ENCODE results near the gene ABCC11.

Gene ABCC11

DNA sequence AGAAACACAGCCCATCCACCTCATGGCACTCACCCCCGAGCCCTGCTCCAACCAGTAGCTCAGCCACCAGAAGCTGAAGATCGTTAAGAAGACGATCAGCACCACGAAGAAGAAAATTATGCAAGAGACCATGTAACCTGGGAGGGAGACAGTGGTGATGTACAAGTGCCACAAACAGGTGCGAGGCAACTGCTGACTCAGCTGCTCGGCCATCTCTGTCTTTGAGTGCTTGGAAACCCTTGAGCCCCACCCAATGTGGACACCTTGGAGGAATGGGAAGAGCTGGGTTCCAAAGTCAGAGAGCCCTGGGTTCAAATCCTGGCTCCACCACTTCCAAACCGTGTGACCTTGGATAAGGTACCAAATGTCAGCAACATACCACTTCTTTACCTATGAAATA is 53.5 kb downstream of the ABCC11 start:
- no peak for TF ChIP-seq SIN3A (IDR thresholded peaks at IDR 0.05; ENCODE audit: borderline replicate concordance, insufficient read depth, low read length)
- TF ChIP-seq TAF1 (IDR thresholded peaks at IDR 0.05; ENCODE audit: borderline replicate concordance, insufficient read depth, low read length): no peak
- no peak for TF ChIP-seq POLR2AphosphoS5 (IDR thresholded peaks at IDR 0.05; ENCODE audit: low read depth, low read length)

- TF ChIP-seq SIN3A (IDR thresholded peaks at IDR 0.05; ENCODE audit: borderline replicate concordance, insufficient read depth, low read length) (no peak), TAF1 (IDR thresholded peaks at IDR 0.05; ENCODE audit: borderline replicate concordance, insufficient read depth, low read length) (no peak), FOXP2 (optimal IDR thresholded peaks at IDR 0.05; ENCODE audit: borderline replicate concordance, extremely low read depth, extremely low read length, insufficient read depth) (no peak), POLR2AphosphoS5 (IDR thresholded peaks at IDR 0.05; ENCODE audit: low read depth, low read length) (no peak)
Measured at GRCh38 chr16:48188449-48189102, 58.8 kb downstream of the ABCC11 start.

- TF ChIP-seq REST (IDR thresholded peaks at IDR 0.05; ENCODE audit: insufficient read depth in 1 of 2, low read depth in 2 of 2, low read length in 2 of 2) (no peak), TAF1 (IDR thresholded peaks at IDR 0.05; ENCODE audit: borderline replicate concordance, insufficient read depth, low read length) (no peak), SIN3A (IDR thresholded peaks at IDR 0.05; ENCODE audit: borderline replicate concordance, insufficient read depth, low read length) (no peak), POLR2AphosphoS5 (IDR thresholded peaks at IDR 0.05; ENCODE audit: low read depth, low read length) (no peak), FOXP2 (optimal IDR thresholded peaks at IDR 0.05; ENCODE audit: borderline replicate concordance, extremely low read depth, extremely low read length, insufficient read depth) (no peak)
Measured at GRCh38 chr16:48187779-48188178, 59.6 kb downstream of the ABCC11 start.

DNA sequence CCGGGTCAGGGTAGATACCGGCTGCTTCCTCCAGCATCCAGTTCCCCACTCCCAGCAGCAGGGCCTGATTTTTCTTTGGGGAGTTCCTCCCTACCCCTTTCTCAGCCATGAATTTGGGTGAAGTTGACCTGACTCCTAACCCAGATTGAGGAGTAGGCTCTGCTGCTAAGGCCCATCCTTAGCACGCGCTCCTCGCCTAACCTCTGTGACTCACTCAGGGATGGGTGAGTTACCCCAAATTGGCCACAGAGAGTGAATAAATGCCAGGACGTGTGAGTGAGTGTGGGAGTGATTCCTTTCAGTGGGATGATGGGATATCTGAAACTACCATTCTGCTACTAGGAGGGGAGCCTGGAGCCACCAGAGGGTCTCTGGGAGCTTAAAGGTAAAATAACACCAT is 62.7 kb downstream of the ABCC11 start:
- TF ChIP-seq REST (IDR thresholded peaks at IDR 0.05; ENCODE audit: insufficient read depth in 1 of 2, low read depth in 2 of 2, low read length in 2 of 2) (no peak), POLR2AphosphoS5 (IDR thresholded peaks at IDR 0.05; ENCODE audit: low read depth, low read length) (no peak), SIN3A (IDR thresholded peaks at IDR 0.05; ENCODE audit: borderline replicate concordance, insufficient read depth, low read length) (no peak), FOXP2 (optimal IDR thresholded peaks at IDR 0.05; ENCODE audit: borderline replicate concordance, extremely low read depth, extremely low read length, insufficient read depth) (no peak), TAF1 (IDR thresholded peaks at IDR 0.05; ENCODE audit: borderline replicate concordance, insufficient read depth, low read length) (no peak)

DNA sequence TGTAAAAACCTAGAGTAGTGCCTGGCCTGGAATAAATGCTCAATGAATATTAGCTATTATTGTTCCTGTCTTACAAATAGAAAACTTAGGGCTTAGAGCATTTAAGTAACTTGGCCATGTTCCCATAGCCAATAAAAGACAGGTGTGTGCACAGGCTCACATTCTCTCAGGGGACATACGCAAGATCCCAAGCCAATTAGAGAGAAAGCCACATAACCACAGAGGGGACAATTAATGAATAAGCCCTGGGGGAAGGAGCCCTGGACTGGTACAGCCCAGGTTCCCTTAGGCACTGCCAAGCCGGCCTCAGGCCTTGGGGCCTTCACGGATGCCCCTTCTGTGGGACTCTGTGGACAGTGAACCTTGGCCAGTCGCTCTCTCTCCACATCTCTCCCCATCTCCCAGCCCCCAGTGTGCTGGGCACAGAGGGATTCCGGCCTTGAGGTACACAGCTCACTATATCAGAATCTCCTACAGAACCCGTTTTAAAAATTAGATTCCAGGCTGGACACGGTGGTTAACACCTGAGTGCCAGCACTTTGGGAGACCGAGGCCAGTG is 64.3 kb downstream of the ABCC11 start:
- no peak for TF ChIP-seq FOXP2 (optimal IDR thresholded peaks at IDR 0.05; ENCODE audit: borderline replicate concordance, extremely low read depth, extremely low read length, insufficient read depth)
- TF ChIP-seq POLR2AphosphoS5 (IDR thresholded peaks at IDR 0.05; ENCODE audit: low read depth, low read length): no peak

DNA sequence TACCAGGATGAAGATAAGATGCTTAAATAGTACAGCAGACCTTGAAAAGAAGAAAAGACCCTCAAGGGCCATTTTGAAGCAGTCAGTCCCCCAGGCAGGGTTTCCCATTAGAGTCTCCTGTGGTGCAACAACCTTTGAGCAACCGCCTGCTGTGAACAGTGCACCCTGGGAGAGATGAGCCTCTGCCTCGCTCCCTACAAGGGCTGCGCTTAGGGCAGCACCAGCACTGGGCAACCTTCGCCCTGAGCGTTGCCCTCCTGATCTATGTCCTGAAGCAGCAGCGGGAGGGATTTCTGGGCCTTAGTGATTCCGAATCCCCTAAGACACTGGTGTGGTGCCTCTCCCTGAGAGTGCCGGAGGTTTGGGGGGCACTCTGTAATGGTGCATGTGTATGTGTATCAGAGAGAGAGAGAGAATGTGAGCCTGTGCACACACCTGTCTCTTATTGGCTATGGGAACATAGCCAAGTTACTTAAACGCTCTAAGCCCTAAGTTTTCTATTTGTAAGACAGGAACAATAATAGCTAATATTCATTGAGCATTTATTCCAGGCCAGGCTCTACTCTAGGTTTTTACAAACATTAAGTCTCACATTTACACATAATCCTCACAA is 66.4 kb downstream of the ABCC11 start:
- no peak for TF ChIP-seq FOXP2 (optimal IDR thresholded peaks at IDR 0.05; ENCODE audit: borderline replicate concordance, extremely low read depth, extremely low read length, insufficient read depth)

- TF ChIP-seq POLR2AphosphoS5 (IDR thresholded peaks at IDR 0.05; ENCODE audit: low read depth, low read length) (no peak), SIN3A (IDR thresholded peaks at IDR 0.05; ENCODE audit: borderline replicate concordance, insufficient read depth, low read length) (no peak), REST (IDR thresholded peaks at IDR 0.05; ENCODE audit: insufficient read depth in 1 of 2, low read depth in 2 of 2, low read length in 2 of 2) (no peak), FOXP2 (optimal IDR thresholded peaks at IDR 0.05; ENCODE audit: borderline replicate concordance, extremely low read depth, extremely low read length, insufficient read depth) (no peak), TAF1 (IDR thresholded peaks at IDR 0.05; ENCODE audit: borderline replicate concordance, insufficient read depth, low read length) (no peak)
Measured at GRCh38 chr16:48176635-48177408, 70.5 kb downstream of the ABCC11 start.

Data from PFSK-1 (cell line).